NCI-H1417 treated with DMSO at 0.1 percent for 48 hours (cell line): ENCODE measurements around the gene ADAR.
A peak's percentile ranks its signal among the peaks of the same experiment; 100 is the strongest.

Experiments used
- DNase-seq: peaks from one replicate; lab custom pipeline; 2025; lab: John Stamatoyannopoulos, UW

ADAR gene

GRCh38 chr1:154586231-154586630 is 21.8 kb downstream of the ADAR start:
- DNase-seq: no peak

- no peak for DNase-seq
Measured at GRCh38 chr1:154584267-154584994, 23.6 kb downstream of the ADAR start.

GRCh38 chr1:154583773-154584172 is 24.2 kb downstream of the ADAR start:
- DNase-seq: no peak

GRCh38 chr1:154582885-154583284 is 25.1 kb downstream of the ADAR start:
- no peak for DNase-seq

GRCh38 chr1:154581766-154582165 is 26.2 kb downstream of the ADAR start:
- DNase-seq: no peak

GRCh38 chr1:154579374-154579773 is 28.6 kb downstream of the ADAR start:
- no peak for DNase-seq

- DNase-seq: no peak
Measured at GRCh38 chr1:154578058-154578418, 29.9 kb downstream of the ADAR start.

- DNase-seq: no peak
Measured at GRCh38 chr1:154577346-154578057, 30.5 kb downstream of the ADAR start.

GRCh38 chr1:154575951-154576566 is 31.9 kb downstream of the ADAR start:
- DNase-seq: no peak

- no peak for DNase-seq
Measured at GRCh38 chr1:154575147-154575927, 32.6 kb downstream of the ADAR start.

GRCh38 chr1:154574716-154575115 is 33.3 kb downstream of the ADAR start:
- peak; percentile 14 for DNase-seq

- DNase-seq: no peak
Measured at GRCh38 chr1:154573168-154573510, 34.8 kb downstream of the ADAR start.

- no peak for DNase-seq
Measured at GRCh38 chr1:154572468-154573167, 35.4 kb downstream of the ADAR start.

GRCh38 chr1:154571964-154572288 is 36.1 kb downstream of the ADAR start:
- DNase-seq: no peak

- no peak for DNase-seq
Measured at GRCh38 chr1:154571244-154571963, 36.6 kb downstream of the ADAR start.

- DNase-seq: no peak
Measured at GRCh38 chr1:154568157-154568815, 39.7 kb downstream of the ADAR start.

GRCh38 chr1:154567386-154568156 is 40.4 kb downstream of the ADAR start, which contains the start of gene CHRNB2:
Gene CHRNB2 (plus strand): TSS chr1:154567778. CDS start chr1:154568045, 267 bp downstream.
- DNase-seq: no peak

- DNase-seq: no peak
Measured at GRCh38 chr1:154565876-154566275, 42.1 kb downstream of the ADAR start.

- DNase-seq: peak; percentile 46
Measured at GRCh38 chr1:154559466-154560044, 48.4 kb downstream of the ADAR start.
